ENCODE results near the gene EZR.

The EZR gene

GRCh38 chr6:158760618-158761250 is 58.4 kb downstream of the EZR start:
- no peak for DNase-seq (ENCODE audit: low read depth)

GRCh38 chr6:158759966-158760617 is 59.1 kb downstream of the EZR start:
- DNase-seq (ENCODE audit: low read depth) = no peak

- DNase-seq (ENCODE audit: low read depth) = no peak
Observed at GRCh38 chr6:158758941-158759479, 60.2 kb downstream of the EZR start.

GRCh38 chr6:158758451-158758860 is 60.7 kb downstream of the EZR start:
- DNase-seq (ENCODE audit: low read depth) = no peak

GRCh38 chr6:158757753-158758090 is 61.4 kb downstream of the EZR start:
- DNase-seq (ENCODE audit: low read depth) = no peak

- no peak for DNase-seq (ENCODE audit: low read depth)
Observed at GRCh38 chr6:158756977-158757752, 62.0 kb downstream of the EZR start.

- no peak for DNase-seq (ENCODE audit: low read depth)
Observed at GRCh38 chr6:158756126-158756525, 63.0 kb downstream of the EZR start.

- no peak for DNase-seq (ENCODE audit: low read depth)
Observed at GRCh38 chr6:158755636-158756035, 63.5 kb downstream of the EZR start.

GRCh38 chr6:158754738-158755137 is 64.4 kb downstream of the EZR start:
- no peak for DNase-seq (ENCODE audit: low read depth)

- DNase-seq (ENCODE audit: low read depth) = no peak
Observed at GRCh38 chr6:158753811-158754210, 65.4 kb downstream of the EZR start.

- no peak for DNase-seq (ENCODE audit: low read depth)
Observed at GRCh38 chr6:158752613-158753012, 66.6 kb downstream of the EZR start.

GRCh38 chr6:158751921-158752320 is 67.2 kb downstream of the EZR start:
- DNase-seq (ENCODE audit: low read depth) = no peak

- no peak for DNase-seq (ENCODE audit: low read depth)
Observed at GRCh38 chr6:158751224-158751623, 67.9 kb downstream of the EZR start.

- no peak for DNase-seq (ENCODE audit: low read depth)
Observed at GRCh38 chr6:158744986-158745430, 74.2 kb downstream of the EZR start.

GRCh38 chr6:158743033-158743651 is 76.0 kb downstream of the EZR start:
- DNase-seq (ENCODE audit: low read depth) = no peak

GRCh38 chr6:158739673-158740072 is 79.5 kb downstream of the EZR start:
- no peak for DNase-seq (ENCODE audit: low read depth)

- no peak for DNase-seq (ENCODE audit: low read depth)
Observed at GRCh38 chr6:158737710-158738615, 81.2 kb downstream of the EZR start.

- no peak for DNase-seq (ENCODE audit: low read depth)
Observed at GRCh38 chr6:158737082-158737709, 82.0 kb downstream of the EZR start.

GRCh38 chr6:158735009-158735408 is 84.2 kb downstream of the EZR start:
- DNase-seq (ENCODE audit: low read depth) = no peak

GRCh38 chr6:158730541-158730907 is 88.6 kb downstream of the EZR start:
- DNase-seq (ENCODE audit: low read depth) = no peak

GRCh38 chr6:158729906-158730540 is 89.1 kb downstream of the EZR start:
- DNase-seq (ENCODE audit: low read depth) = no peak

Data from activated T-helper 9 cell treated with anti-CD3 and anti-CD28 coated beads, Interleukin-2, amount 50 U/mL, for 16 hours (primary cell).